NCI-H2171 (cell line): Measurements from ENCODE around the gene CXCR5.

Experiments
- DNase-seq: peaks from one replicate; lab custom pipeline; 2025; lab: John Stamatoyannopoulos, UW

CXCR5 gene

DNA sequence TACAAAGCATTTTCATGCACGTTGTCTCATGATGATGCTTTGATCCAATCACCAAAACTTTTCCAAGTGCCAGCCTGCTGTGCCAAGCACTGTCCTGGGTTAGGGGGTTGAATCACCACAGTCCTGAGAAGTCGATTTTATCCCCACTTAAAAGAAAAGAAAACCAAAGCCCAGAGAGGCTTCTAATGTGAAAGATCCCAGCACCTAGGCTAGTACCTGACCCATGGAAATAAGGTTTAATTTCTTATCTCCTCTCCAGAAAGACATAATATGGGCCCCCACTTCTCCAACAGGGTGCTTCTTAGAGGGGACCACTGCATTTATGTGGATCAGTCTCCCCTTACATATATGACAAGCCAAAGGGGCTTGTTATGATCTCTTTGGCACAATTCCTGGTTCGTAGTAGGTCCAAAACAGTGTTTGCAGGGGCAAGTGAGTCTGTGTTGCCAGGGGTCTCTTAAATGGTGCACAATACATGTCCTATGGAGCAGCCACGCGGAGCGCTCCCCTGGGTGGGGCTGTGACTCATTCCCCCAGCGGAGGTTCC, 43.9 kb downstream of the CXCR5 start:
- DNase-seq, result no peak

DNA sequence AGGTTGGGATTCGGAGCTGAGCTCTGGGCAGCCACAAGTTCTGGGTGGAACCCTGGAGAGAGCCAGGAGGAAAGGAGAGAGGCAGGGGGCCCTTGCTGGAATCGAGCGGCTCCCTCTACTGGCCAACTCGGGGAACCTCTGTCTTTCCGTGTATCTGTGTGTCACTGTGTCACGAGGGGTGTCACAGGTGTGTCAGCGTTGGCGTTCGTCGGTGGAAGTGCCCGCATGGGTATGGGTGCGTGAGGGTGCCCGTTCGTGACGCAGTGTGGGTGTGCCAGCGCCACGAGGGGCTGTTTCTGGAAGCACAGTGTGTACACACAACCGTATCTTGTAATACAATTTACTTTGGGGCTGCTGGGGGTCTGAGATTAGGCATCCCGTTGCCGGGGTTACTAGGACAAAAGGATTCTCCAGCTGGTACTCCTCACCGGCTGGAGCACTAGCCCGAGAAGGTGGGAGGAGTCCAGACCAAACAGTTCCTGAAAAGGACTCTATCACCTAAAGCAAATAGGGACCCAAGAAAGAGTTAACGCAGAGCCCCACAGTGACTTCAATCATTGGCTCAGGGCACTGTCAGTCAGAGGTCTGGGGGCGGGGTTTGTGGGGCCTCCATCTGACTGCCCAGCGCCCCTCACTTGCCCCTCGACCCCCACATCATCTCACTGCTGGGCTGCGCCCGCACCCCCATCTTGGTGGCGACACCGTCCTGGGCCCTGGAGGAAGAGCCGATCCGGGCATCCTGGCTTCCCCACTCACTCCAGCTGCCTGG, 44.6 kb downstream of the CXCR5 start:
- peak; percentile 62 for DNase-seq

DNA sequence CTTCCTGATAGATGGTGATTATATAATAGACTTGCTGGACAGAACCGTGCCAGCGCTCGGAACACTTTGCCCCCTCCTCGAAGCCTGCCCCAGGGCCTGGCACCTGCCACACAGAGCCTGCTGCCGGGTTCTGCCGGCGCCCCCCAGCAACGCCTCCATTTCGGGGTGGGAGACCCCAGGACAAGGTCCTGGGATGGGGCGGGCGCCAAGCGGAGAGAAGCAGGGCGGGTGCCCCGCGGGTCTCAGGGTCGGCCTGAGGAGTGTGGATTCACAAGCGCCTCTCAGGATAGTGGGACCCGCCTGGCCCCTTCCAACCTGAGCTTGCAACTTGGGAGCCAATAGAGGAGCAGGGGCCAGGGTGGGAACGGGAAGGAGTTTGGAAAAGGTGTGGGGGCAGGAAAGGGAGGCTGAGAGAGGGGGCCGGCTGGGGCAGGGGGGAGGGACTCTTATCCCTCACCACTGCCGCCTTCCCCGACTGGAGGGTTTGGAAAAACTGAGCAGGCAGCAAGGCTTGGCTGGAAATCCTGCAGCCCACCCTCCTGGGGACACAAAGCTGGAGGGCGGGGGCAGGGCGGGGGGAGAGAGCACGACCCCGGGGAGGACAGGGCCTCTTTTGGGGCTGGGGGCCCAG, 45.3 kb downstream of the CXCR5 start:
- DNase-seq, result no peak

DNA sequence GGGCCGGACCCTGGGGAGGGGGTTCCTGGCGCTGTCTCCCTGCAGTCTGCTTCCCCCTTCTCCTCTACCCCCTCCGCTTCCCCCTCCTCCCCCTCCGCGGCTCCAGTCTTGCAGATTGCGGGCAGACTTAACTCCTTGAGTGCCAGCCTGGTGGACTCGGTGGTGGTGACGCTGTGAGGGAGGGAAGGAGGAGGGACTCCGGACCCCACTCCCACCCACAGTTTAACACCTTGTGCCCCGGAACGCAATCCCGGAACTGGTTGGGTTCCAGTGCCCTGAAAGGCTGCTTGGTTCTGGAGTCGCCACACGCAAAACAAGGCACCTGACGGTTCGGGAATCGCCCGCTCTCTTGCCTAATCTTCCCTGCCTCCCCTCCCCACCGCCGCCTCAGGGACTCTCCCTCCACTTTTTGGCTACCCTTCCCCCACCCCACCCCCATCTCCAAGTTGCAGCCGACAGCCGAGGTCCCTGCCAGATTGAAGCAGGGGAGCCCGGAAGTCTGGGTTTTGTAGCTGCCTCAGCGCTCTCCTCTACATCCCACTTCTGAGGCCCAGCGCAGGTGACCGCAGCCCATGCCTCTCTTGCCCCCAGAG, 45.9 kb downstream of the CXCR5 start:
- peak; percentile 68 for DNase-seq

DNA sequence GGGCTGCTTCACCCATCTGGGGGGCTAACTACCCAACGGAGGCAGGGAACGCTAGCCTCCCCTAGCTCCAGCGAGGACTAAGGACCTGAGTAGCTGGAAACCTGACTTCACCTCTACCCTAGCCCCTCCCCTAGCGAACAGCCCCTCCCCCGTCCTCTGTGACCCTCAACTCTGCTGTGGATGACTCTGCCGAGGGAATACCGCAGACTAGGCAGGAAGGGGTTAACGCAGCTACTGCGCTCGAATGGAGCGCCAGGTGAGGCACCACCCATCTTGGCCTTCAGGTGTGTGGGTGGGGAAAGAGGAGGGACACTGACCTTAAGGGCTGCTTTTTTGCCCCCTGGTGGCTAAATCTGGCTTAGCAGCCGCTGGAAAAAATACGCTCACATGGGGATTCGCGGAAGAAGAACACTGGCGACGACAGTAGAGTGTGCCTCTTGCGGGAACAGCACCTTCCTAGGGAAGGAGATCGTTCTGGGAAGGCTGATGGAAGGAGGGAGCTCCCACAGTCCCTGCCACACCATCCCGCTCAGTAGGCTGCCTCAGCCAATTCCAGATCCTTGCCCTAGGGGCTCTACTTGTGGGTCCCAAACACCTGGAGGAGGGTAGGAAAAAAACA, 46.5 kb downstream of the CXCR5 start:
- peak; percentile 58 for DNase-seq

DNA sequence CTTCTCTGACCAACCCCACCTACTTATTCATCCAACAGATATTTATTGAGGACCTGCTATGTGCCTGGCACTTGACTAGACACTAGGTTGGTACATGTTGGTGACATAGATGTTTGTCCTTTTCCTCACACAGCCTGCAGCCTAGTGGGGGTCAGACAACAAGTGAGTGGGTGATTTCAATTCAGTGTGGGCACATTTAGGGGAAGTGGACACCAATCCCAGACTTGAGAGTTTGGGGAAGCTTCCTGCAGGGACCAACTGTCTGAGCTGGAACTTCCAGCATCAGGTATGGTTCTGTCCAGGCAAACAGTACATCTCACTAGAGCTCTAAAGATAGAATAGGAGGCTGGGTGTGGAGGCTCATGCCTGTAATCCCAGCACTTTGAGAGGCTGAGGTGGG, 47.9 kb downstream of the CXCR5 start:
- DNase-seq, result no peak

DNA sequence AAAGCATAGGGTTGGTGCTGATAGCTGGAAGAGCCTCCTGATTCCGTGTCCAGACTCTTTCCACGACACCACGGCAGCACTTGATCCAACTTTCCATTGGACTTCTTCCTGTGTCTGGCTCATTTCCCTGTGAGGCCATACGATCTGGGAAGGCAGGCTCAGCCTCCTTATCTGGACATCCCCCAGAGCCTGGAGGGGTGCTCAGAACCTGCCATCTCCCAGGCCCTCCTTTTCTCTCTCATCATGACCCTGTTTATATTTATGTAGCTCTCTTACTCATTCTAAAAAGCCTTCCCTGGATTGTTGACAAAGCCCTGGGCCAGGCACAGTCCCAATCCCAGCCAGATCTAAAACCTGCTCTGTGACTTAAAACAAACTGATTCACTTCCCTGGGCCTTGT, 49.8 kb downstream of the CXCR5 start:
- no peak for DNase-seq

DNA sequence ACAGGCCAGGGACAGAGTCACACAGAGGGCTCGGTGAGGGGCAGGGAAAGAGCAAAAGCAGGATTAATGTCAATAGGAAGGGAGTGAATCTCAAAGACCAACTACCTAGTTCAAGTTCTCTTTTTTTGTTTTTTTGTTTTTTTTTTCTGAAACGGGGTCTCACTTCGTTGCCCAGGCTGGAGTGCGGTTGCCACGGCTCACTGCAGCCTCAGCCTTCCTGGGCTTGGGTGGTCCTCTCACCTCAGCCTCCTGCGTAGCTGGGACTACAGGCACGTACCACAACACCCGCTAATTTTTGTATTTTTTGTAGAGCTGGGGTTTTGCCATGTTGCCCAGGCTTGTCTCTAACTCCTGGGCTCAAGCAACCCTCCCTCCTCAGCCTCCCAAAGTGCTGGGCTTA, 51.7 kb downstream of the CXCR5 start:
- DNase-seq, result no peak

DNA sequence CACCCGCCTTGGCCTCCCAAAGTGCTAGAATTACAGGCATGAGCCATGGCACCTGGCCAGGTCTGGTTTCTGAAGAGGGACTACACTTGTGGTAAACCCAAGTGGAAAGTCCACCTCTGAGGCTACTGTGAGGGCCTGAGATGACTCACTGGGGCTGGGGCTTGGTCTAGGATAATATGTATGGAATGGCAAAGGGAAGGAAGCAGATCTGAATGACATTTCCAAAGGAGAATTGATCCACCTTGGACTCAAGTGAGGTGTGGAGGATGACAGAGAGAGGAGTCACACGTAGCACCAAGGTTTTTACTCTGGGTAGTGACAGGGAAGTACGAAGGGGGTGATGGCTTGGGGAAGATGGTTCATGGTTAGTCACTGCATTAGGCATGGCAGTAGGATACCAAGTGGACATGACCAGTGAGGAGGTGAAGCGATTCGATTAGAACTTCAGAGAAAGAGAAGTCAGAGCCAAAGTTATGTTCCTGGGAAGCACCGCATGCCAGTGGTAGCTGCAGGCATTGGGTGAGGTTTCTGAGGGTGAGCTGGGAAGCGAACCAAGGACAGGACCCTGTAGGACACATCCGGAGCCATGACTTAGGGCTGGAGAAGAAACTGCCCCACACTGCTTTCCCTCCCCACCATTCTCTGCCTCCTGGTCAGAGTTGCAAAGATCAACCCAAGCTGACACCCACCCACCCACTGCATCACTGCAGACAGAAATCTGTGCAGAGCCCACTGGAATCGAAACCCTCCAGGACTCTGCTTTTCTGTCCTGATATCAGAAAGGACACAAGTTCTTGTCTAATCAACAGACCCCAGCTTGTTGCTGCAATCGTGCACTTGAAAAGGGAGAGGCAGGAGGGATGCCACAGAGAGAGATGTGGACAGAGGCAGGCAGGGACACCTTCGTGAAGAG, 55.1 kb downstream of the CXCR5 start:
- no peak for DNase-seq

DNA sequence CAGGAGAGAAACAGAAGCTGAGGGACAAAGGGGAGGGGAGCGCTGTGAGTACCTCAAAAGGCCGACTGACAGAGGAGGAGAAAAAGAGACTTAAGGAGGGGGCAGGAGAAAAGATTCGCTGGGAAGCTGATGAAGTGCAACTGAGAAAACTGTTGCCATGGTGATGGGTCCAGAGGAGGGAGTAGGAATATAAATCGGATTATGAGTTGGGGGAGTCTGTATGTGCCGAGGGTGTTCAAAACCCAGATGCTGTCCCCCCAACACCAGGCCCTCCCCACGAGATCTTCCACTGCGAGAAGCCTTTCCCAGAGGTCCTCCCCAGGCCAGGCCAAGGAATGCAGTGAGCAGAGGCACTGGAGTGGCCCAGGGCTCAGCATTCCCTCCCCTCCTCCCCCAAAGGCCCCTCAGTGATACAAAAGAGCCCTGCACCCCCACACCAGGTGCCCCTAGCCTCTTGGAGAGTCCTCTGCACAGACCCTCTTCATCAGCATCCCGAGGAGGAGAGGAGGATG, 55.8 kb downstream of the CXCR5 start:
- no peak for DNase-seq

DNA sequence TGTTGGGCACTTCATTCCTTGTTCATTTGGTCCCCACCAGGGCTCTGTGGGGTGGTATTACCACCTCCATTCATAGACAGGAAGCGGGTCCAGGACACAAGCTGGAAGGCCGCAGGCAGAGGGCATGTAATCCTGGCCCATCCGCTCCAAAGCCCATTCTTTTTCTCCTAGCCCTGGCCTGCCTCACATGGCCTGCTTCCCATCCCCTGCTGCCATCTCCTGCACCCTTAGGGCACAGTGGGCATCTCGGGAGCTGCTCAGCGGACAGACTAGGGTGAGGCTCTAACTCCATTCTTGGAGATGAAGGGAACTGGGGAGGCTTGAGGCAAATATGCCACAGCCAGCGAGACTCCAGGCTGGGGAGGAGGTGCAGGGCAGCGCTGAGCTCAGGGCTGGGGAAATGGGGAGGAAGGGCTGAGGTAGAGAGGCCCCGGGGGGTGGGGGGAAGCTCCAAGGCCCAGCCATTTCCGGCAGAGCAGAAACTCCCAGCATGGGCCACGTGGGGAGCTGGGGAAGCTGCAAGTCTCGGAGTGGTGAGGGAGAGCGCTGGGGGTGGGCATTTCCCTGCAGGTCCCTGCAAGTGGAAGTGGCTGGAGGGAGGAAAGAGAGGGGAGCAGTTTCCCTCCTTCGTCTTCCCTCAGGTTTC, 56.4 kb downstream of the CXCR5 start:
- no peak for DNase-seq

DNA sequence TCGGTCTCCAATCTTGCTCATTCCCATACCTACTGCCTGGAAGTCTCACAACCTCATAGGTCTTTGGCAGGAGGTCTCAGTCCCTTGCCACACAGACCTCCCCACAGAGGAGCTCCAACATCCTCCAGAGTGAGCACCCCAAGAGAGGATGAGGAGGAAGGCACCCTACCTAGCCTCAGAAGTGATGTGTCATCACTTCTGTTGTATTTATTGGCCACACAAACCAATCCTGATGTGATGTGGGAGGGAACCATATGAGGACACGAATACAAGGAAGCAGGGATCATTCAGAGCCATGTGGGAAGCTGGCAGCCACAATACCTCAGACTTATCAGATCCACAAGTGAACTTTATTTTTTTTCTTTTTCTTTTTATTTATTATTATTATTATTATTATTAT, 63.4 kb downstream of the CXCR5 start:
- DNase-seq, result no peak
